GM13977 (cell line): ENCODE results near the gene ADAMTS7.
"Not testable (repeated sequence)": the region's sequence is repeated elsewhere in the genome, so short reads cannot be mapped to it uniquely, and the experiment has no call there.

Source experiments
- DNase-seq: peaks from one replicate; pipeline ENCODE4 v3.0.0; 2012; ENCODE audit warnings: low spot score
- CTCF ChIP-seq: IDR thresholded peaks from 2 replicates; pipeline ENCODE4 v1.5.1; 2012; ENCODE audit warnings: mild to moderate bottlenecking, control low read depth; ENCODE audit not compliant: insufficient read depth; ENCODE audit errors: extremely low read depth, missing control alignments
- in situ Hi-C: fragments of 300-500 bp; cut with MboI; formaldehyde crosslinking; loops from one replicate; pipeline ENCODE4 v1.12.0; 2022; ENCODE audit warnings: low sequenced_read_pairs, low pct_unique_long_range_greater_than_20kb, mixed read lengths, inconsistent platforms; ENCODE audit not compliant: unreplicated experiment

The ADAMTS7 gene

GRCh38 chr15:78768531-78769408 lies 42.5 kb downstream of the ADAMTS7 start:
- in situ Hi-C loops, result no loop called here
- no peak for DNase-seq
- no peak for TF ChIP-seq CTCF

GRCh38 chr15:78768096-78768495 lies 43.2 kb downstream of the ADAMTS7 start:
- no peak for DNase-seq
- in situ Hi-C loops, result no loop called here
- no peak for TF ChIP-seq CTCF

GRCh38 chr15:78767331-78767951 lies 43.8 kb downstream of the ADAMTS7 start:
- in situ Hi-C loops, result no loop called here
- no peak for DNase-seq
- peak; percentile 11 for TF ChIP-seq CTCF

- DNase-seq, in situ Hi-C loops: not testable (repeated sequence)
Measured at GRCh38 chr15:78766641-78767071, 44.6 kb downstream of the ADAMTS7 start.

- in situ Hi-C loops, result no loop called here
- TF ChIP-seq CTCF, result no peak
- no peak for DNase-seq
Measured at GRCh38 chr15:78766041-78766440, 45.2 kb downstream of the ADAMTS7 start.

- in situ Hi-C loops, DNase-seq: not testable (repeated sequence)
Measured at GRCh38 chr15:78765154-78765860, 46.0 kb downstream of the ADAMTS7 start.

GRCh38 chr15:78764340-78765153 lies 46.7 kb downstream of the ADAMTS7 start:
- in situ Hi-C loops, DNase-seq: not testable (repeated sequence)
